Stimulated activated CD4-positive, alpha-beta T cell treated with anti-CD3 and anti-CD28 coated beads, Interleukin-15, amount 100 ng/mL, for 1 hour (primary cell): Measurements from ENCODE around the gene TMEM247.

Experiments used
- DNase-seq, 2 donors: peaks; one replicate each; pipeline ENCODE4 v3.0.0-alpha.2; 2020; ENCODE audit warnings: low read depth in 1 of 2, low spot score in 1 of 2

The TMEM247 gene

GRCh38 chr2:46488389-46488788 lies 9.0 kb downstream of the TMEM247 start:
- DNase-seq: no peak

GRCh38 chr2:46489423-46490174 lies 10.2 kb downstream of the TMEM247 start:
- no peak for DNase-seq

- no peak for DNase-seq
Observed at GRCh38 chr2:46490521-46491141, 11.3 kb downstream of the TMEM247 start.

- DNase-seq: no peak
Observed at GRCh38 chr2:46492301-46492700, 12.9 kb downstream of the TMEM247 start.

GRCh38 chr2:46493241-46493970 lies 14.0 kb downstream of the TMEM247 start:
- no peak for DNase-seq

- no peak for DNase-seq
Observed at GRCh38 chr2:46493971-46494250, 14.5 kb downstream of the TMEM247 start.

- no peak for DNase-seq
Observed at GRCh38 chr2:46494596-46494995, 15.2 kb downstream of the TMEM247 start.

GRCh38 chr2:46495231-46496030 lies 16.1 kb downstream of the TMEM247 start:
- DNase-seq: no peak

GRCh38 chr2:46497766-46498165 lies 18.4 kb downstream of the TMEM247 start:
- DNase-seq: no peak

GRCh38 chr2:46498681-46499080 lies 19.3 kb downstream of the TMEM247 start:
- DNase-seq: no peak

- DNase-seq: no peak
Observed at GRCh38 chr2:46499392-46499785, 20.0 kb downstream of the TMEM247 start.

- DNase-seq: no peak
Observed at GRCh38 chr2:46500801-46501200, 21.4 kb downstream of the TMEM247 start.

- DNase-seq: no peak
Observed at GRCh38 chr2:46502291-46502885, 23.0 kb downstream of the TMEM247 start.

GRCh38 chr2:46503686-46504085 lies 24.3 kb downstream of the TMEM247 start:
- DNase-seq: no peak

- no peak for DNase-seq
Observed at GRCh38 chr2:46504221-46504620, 24.9 kb downstream of the TMEM247 start.

GRCh38 chr2:46504685-46505471 lies 25.5 kb downstream of the TMEM247 start:
- no peak for DNase-seq

- no peak for DNase-seq
Observed at GRCh38 chr2:46505472-46505783, 26.1 kb downstream of the TMEM247 start.

GRCh38 chr2:46506131-46506706 lies 26.9 kb downstream of the TMEM247 start:
- no peak for DNase-seq

GRCh38 chr2:46508312-46508711 lies 28.9 kb downstream of the TMEM247 start:
- no peak for DNase-seq

- DNase-seq: no peak
Observed at GRCh38 chr2:46508759-46509158, 29.4 kb downstream of the TMEM247 start.
